ENCODE measurements around the gene RESF1.

RESF1 gene

GRCh38 chr12:31962076-31962475 is 2.9 kb downstream of the RESF1 start:
- no peak for DNase-seq

DNA sequence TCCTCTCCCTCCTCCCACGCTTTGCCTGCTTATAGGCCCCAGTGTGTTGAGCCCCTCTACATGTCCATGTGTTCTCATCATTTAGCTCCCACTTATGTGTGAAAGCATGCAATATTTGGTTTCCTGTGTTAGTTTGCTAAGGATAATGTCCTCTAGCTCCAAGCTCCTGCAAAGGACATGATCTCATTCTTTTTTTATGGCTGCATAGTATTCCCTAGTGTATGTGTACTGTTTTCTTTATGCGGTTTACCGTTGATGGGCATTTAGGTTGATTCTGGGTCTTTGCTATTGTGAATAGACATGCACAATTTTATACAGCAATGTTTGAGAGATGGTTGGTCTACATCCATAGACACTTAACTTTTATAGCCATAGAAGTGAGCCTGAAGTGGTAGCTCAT is 5.1 kb downstream of the RESF1 start:
- no peak for DNase-seq

GRCh38 chr12:31965090-31965489 is 5.9 kb downstream of the RESF1 start:
- DNase-seq = no peak

GRCh38 chr12:31966558-31967205 is 7.5 kb downstream of the RESF1 start:
- DNase-seq = no peak

GRCh38 chr12:31967539-31967938 is 8.3 kb downstream of the RESF1 start:
- DNase-seq = no peak

DNA sequence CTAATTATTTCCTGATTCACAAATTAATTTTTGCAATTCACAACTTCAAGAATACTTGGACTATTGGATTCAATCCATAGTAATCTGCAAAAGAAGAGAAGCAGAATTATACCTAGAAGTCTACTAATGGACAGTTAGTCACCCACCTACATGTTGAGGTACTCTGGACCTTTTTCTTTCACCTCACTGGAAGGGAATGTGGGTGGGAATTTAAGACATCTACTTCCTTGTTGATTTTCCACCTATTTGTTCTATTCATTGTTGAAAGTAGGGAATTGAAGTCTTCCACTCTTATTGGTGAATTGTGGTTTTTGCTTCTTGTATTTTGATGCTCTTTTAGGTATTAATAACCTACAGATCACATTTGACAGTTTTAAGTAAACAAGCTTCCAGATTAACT is 11.0 kb downstream of the RESF1 start:
- DNase-seq = no peak

DNA sequence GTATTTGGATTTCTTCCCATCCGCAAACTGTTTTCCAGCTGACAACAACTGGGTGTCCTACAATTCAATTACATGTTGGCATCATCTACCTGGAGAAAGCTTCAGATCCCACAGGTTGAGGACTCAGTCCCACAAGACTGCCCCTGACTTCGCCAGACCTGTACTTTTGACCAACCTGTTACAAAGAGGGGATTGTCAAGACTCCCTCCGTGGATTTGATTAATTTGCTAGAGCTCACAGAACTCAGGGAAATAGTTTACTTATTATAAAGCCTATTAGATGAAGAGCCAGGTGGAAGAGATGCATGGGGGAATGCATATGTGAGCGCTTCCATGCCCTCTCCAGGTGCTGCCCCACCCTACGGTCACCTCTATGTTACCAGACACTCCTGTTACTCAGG is 14.6 kb downstream of the RESF1 start:
- no peak for DNase-seq

DNA sequence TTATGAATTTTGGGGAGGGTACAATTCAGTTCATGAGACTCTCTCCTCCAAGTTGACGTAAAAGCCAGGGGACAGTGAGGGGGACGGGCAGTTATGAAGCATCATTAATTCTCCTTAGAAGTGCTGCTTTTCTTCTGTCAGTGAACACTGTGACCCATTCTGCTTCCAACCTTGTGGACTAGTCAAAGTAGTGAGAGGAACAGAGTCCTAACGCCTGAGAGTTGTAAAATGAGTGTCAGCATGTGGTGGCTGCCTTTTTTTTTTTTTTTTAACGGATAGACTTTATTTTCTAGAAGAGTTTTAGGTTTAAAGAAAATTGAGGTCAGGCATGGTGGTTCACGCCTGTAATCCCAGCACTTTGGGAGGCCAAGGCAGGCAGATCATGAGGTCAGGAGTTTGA is 15.5 kb downstream of the RESF1 start:
- no peak for DNase-seq

- DNase-seq = no peak
Measured at GRCh38 chr12:31984806-31985591, 25.8 kb downstream of the RESF1 start.

DNA sequence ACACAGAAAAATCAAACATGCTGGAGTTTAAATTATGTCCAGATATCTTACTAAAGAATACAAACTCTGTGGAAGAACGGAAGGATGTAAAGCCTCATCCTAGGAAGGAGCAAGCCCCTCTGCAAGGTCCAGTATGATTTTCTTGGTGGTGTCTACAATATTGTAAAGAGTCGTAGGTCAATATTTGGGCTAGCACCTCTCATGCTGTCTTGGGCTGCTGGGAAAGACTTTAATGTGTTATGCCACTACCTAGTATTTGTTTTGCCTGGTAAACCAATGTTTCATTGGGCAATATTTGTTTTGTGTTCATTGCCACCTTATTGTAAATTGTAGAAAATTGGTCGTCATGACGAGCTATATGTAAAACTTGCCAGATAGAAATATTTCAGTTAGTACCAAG is 26.6 kb downstream of the RESF1 start:
- DNase-seq = no peak

DNA sequence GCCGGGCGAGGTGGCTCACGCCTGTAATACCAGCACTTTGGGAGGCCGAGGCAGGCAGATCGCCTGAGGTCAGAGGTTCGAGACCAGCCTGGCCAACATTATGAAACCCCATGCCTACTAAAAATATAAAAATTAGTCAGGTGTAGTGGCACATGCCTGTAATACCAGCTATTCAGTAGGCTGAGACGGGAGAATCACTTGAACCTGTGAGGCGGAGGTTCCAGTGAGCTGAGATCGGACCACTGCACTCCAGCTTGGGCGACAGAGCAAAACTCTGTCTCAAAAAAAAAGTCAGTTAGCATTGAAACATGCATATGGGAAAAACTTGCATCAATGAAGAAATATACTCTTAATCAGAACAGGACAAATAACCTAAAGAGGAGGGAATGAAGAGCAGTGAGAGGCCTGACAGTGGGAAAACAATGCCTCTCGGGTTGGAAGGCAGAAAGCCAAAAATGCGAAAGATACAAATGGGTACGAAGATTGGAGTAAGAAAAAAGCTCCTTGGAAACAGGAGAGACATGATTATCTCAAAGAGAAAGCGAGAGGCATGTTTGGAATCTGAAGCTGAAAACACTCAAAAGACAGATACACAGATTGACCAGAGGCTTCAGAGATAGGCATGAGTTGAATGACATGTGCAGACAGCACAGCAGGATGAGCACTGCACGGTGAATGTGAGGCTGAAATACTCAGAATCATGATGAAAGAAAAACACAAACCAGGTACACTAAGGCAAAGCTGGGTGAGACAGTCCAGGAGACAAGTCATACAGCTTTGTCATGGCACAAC is 30.6 kb downstream of the RESF1 start:
- no peak for DNase-seq

DNA sequence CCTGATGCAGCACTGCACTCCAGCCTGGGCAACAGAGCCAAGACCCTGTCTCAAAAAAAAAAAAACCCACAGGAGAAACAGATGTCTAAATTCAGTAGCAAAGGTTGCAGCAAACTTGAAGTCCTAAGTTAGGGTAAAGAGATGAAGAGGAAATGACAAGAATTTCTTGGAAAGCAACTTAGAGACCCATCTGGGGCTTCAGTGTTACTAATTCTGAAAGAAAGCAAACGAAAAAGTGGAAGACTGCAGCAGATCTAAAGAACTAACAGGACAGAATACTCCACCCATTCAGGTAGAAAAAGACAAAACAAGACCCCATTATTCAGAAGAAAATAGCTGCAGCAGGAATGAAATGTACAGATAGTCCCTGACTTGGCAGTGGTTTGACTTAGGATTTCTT is 31.9 kb downstream of the RESF1 start:
- DNase-seq = no peak

- DNase-seq = no peak
Measured at GRCh38 chr12:31991815-31992214, 32.6 kb downstream of the RESF1 start.

GRCh38 chr12:31999692-32000091 is 40.5 kb downstream of the RESF1 start:
- DNase-seq = no peak

DNA sequence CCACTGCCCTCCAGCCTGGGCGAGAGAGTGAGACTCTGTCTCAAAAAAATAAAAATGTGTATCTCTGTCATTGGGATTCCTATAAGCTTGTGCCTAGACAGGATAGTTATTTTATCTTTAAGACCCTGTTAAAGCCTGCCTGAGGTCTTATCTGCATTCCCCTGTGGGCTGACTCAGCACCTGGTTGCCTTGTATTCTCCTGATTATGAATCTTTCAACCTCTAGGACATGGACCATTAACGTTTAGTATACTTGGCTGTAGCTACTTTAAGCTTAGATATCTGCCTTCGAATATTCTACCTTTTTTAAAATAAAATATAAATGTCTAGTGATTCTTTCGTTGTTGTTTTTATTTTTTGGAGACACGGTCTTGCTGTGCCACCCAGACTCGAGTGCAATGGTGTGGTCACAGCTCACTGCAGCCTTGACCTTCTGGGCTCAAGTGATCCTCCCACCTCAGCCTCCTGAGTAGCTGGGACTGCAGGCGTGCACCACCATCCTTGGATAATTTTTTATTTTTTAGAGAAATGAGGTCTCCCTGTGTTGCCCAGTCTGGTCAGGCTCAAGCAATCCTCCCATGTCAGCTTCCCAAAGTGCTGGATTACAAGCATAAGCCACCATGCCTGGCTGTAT is 41.3 kb downstream of the RESF1 start:
- no peak for DNase-seq

- DNase-seq = no peak
Measured at GRCh38 chr12:32002848-32003493, 43.8 kb downstream of the RESF1 start.

DNA sequence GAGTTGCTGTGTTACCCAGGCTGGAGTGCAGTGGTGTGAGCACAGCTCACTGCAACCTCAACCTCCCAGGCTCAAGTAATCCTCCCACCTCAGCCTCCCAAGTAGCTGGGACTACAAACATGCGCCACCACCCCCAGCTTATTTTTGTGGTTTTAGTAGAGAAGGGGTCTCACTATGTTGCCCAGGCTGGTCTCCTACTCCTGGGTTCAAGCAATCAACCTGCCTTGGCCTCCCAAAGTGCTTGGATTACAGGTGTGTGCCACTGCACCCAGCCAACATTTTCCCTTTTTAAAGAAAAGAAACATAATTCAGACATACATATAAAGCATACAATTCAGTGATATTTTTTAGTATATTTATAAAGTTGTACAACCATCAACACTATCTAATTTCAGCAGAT is 44.4 kb downstream of the RESF1 start:
- DNase-seq = no peak

GRCh38 chr12:32005496-32006125 is 46.4 kb downstream of the RESF1 start:
- no peak for DNase-seq
